SK-N-SH treated with all-trans-retinoic acid at 6 μM for 48 hours (cell line): ENCODE results near the gene PIAS3.

ENCODE experiments used
- ATAC-seq: fragments of 200-7000 bp; cut with Tn5 transposase; 3 replicates; pipeline ENCODE4 v1.9.1; 2020; ENCODE audit warnings: mild to moderate bottlenecking, moderate library complexity
- ARNTL ChIP-seq: fragments of 450-650 bp; formaldehyde crosslinking; IDR thresholded peaks from 2 replicates; pipeline ENCODE4 v1.5.0; 2020; ENCODE audit warnings: low read depth, mild to moderate bottlenecking, moderate library complexity, borderline replicate concordance
- BACH2 ChIP-seq: fragments of 250-450 bp; sonication (Bioruptor Pico); IDR thresholded peaks from 2 replicates; pipeline ENCODE4 v1.9.0; 2021; ENCODE audit warnings: mild to moderate bottlenecking, borderline replicate concordance
- CSDC2 ChIP-seq: fragments of 250-450 bp; sonication (Bioruptor Pico); IDR thresholded peaks from 2 replicates; pipeline ENCODE4 v1.5.0; 2020; ENCODE audit warnings: mild to moderate bottlenecking, moderate library complexity
- ESRRG ChIP-seq: fragments of 250-450 bp; sonication (Bioruptor Pico); IDR thresholded peaks from 2 replicates; pipeline ENCODE4 v1.6.1; 2021; ENCODE audit warnings: mild to moderate bottlenecking
- GLIS3 ChIP-seq: fragments of 250-450 bp; sonication (Bioruptor Pico); IDR thresholded peaks from 2 replicates; pipeline ENCODE4 v1.5.0; 2020; ENCODE audit warnings: mild to moderate bottlenecking, moderate library complexity
- ISL1 ChIP-seq: fragments of 250-450 bp; sonication (Bioruptor Pico); IDR thresholded peaks from 2 replicates; pipeline ENCODE4 v2.1.2; 2022; ENCODE audit warnings: mild to moderate bottlenecking, moderate library complexity
- OSR1 ChIP-seq: fragments of 250-450 bp; sonication (Bioruptor Pico); IDR thresholded peaks from 2 replicates; pipeline ENCODE4 v1.8.0; 2022; ENCODE audit warnings: moderate library complexity, mild to moderate bottlenecking, inconsistent platforms
- PPARA ChIP-seq: fragments of 250-450 bp; sonication (Bioruptor Pico); IDR thresholded peaks from 2 replicates; pipeline ENCODE4 v1.5.0; 2020; ENCODE audit warnings: mild to moderate bottlenecking, borderline replicate concordance
- RARB ChIP-seq: fragments of 250-450 bp; sonication (Bioruptor Pico); IDR thresholded peaks from 2 replicates; pipeline ENCODE4 v1.8.0; 2021; ENCODE audit warnings: mild to moderate bottlenecking, moderate library complexity
- SNAI2 ChIP-seq: fragments of 250-450 bp; sonication (Bioruptor Pico); IDR thresholded peaks from 2 replicates; pipeline ENCODE4 v1.5.0; 2020; ENCODE audit warnings: mild to moderate bottlenecking, moderate library complexity
- TCF4 ChIP-seq: fragments of 250-450 bp; sonication (Bioruptor Pico); IDR thresholded peaks from 2 replicates; pipeline ENCODE4 v1.8.0; 2021; ENCODE audit warnings: mild to moderate bottlenecking, moderate library complexity, borderline replicate concordance
- TOX ChIP-seq: fragments of 250-450 bp; sonication (Bioruptor Pico); IDR thresholded peaks from 2 replicates; pipeline ENCODE4 v1.8.0; 2021; ENCODE audit warnings: mild to moderate bottlenecking, moderate library complexity, borderline replicate concordance
- ZC3H10 ChIP-seq: fragments of 250-450 bp; sonication (Bioruptor Pico); IDR thresholded peaks from 2 replicates; pipeline ENCODE4 v1.5.1; 2021; ENCODE audit warnings: mild to moderate bottlenecking, moderate library complexity
- ZFP3 ChIP-seq: fragments of 250-450 bp; sonication (Bioruptor Pico); IDR thresholded peaks from 2 replicates; pipeline ENCODE4 v1.5.0; 2020; ENCODE audit warnings: mild to moderate bottlenecking, moderate library complexity
- ZFP30 ChIP-seq: fragments of 450-650 bp; formaldehyde crosslinking; IDR thresholded peaks from 2 replicates; pipeline ENCODE4 v1.5.0; 2022; ENCODE audit warnings: mild to moderate bottlenecking, moderate library complexity
- ZNF565 ChIP-seq: fragments of 450-650 bp; formaldehyde crosslinking; conservative IDR thresholded peaks from 2 replicates; pipeline ENCODE4 v1.5.0; 2020; ENCODE audit warnings: low read depth, mild to moderate bottlenecking, moderate library complexity
- ZNF70 ChIP-seq: fragments of 450-650 bp; formaldehyde crosslinking; IDR thresholded peaks from 2 replicates; pipeline ENCODE4 v1.5.0; 2020; ENCODE audit warnings: mild to moderate bottlenecking, moderate library complexity
- ZNF8 ChIP-seq: fragments of 450-650 bp; formaldehyde crosslinking; IDR thresholded peaks from 2 replicates; pipeline ENCODE4 v1.5.0; 2020; ENCODE audit warnings: mild to moderate bottlenecking, moderate library complexity
- TF ChIP-seq, protein P1 (sequence below): fragments of 250-450 bp; sonication (Bioruptor Pico); IDR thresholded peaks from 2 replicates; pipeline ENCODE4 v1.5.0; 2020; ENCODE audit warnings: mild to moderate bottlenecking, moderate library complexity
- TF ChIP-seq, protein P2 (sequence below): fragments of 250-450 bp; sonication (Bioruptor Pico); IDR thresholded peaks from 2 replicates; pipeline ENCODE4 v1.5.1; 2020; ENCODE audit warnings: low read depth, mild to moderate bottlenecking, moderate library complexity
- TF ChIP-seq, protein P3 (sequence below): fragments of 250-450 bp; sonication (Bioruptor Pico); IDR thresholded peaks from 2 replicates; pipeline ENCODE4 v1.8.0; 2020; ENCODE audit warnings: mild to moderate bottlenecking, moderate library complexity, borderline replicate concordance
- TF ChIP-seq, protein P4 (sequence below): fragments of 250-450 bp; sonication (Bioruptor Pico); IDR thresholded peaks from 2 replicates; pipeline ENCODE4 v1.5.1; 2021; ENCODE audit warnings: mild to moderate bottlenecking, moderate library complexity

Gene PIAS3

DNA sequence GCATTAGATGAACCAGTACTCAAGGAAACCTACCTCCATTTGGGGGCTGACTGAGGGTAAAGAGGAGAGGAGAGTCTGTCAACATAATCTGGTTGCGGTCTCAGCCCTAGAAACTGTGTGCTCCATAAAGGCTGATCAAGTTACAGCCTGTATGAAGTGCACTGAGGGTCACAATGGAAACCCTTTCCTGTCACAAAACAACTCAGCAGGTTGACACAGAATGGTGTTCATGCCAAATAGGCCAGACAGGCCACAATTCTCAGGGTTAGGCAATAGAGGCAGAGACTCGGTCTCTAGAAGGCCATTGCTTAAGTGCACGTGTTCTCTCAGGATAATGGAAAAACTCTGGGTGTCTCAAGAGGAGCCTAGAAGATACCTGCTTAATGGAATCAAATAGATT, 30.8 kb upstream of the PIAS3 start (continued):
- TF ChIP-seq, protein P1, sequence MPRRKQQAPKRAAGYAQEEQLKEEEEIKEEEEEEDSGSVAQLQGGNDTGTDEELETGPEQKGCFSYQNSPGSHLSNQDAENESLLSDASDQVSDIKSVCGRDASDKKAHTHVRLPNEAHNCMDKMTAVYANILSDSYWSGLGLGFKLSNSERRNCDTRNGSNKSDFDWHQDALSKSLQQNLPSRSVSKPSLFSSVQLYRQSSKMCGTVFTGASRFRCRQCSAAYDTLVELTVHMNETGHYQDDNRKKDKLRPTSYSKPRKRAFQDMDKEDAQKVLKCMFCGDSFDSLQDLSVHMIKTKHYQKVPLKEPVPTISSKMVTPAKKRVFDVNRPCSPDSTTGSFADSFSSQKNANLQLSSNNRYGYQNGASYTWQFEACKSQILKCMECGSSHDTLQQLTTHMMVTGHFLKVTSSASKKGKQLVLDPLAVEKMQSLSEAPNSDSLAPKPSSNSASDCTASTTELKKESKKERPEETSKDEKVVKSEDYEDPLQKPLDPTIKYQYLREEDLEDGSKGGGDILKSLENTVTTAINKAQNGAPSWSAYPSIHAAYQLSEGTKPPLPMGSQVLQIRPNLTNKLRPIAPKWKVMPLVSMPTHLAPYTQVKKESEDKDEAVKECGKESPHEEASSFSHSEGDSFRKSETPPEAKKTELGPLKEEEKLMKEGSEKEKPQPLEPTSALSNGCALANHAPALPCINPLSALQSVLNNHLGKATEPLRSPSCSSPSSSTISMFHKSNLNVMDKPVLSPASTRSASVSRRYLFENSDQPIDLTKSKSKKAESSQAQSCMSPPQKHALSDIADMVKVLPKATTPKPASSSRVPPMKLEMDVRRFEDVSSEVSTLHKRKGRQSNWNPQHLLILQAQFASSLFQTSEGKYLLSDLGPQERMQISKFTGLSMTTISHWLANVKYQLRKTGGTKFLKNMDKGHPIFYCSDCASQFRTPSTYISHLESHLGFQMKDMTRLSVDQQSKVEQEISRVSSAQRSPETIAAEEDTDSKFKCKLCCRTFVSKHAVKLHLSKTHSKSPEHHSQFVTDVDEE: no peak
- TF ChIP-seq ZNF70 (CRISPR knock-in tag) (no peak), ISL1 (CRISPR knock-in tag) (no peak)

DNA sequence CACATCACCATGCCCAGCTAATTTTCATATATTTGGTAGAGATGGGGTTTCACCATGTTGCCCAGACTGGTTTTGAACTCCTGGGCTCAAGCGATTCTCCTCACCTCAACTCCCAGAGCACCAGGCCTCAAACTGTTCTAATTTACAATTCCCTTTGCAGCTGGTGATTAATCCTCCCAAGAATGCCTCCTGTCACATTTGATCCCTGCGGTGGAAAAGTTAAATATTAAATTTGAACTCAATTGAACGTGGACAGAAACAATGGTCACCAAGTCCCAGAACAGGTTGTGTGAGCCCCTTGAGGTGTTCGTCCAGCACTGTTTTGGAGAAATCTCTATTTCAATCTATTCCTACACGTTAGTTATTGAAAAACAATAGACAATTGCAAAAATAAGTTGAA, 28.8 kb upstream of the PIAS3 start:
- no peak for ATAC-seq
- TF ChIP-seq, protein P2, sequence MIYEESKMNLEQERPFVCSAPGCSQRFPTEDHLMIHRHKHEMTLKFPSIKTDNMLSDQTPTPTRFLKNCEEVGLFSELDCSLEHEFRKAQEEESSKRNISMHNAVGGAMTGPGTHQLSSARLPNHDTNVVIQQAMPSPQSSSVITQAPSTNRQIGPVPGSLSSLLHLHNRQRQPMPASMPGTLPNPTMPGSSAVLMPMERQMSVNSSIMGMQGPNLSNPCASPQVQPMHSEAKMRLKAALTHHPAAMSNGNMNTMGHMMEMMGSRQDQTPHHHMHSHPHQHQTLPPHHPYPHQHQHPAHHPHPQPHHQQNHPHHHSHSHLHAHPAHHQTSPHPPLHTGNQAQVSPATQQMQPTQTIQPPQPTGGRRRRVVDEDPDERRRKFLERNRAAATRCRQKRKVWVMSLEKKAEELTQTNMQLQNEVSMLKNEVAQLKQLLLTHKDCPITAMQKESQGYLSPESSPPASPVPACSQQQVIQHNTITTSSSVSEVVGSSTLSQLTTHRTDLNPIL (CRISPR knock-in tag): no peak
- TF ChIP-seq RARB (CRISPR knock-in tag): no peak
- no peak for TF ChIP-seq ZNF8 (CRISPR knock-in tag)
- no peak for TF ChIP-seq ISL1 (CRISPR knock-in tag)
- TF ChIP-seq TOX (CRISPR knock-in tag): no peak
- TF ChIP-seq PPARA (CRISPR knock-in tag): no peak
- TF ChIP-seq GLIS3 (CRISPR knock-in tag): no peak
- TF ChIP-seq BACH2 (CRISPR knock-in tag): no peak
- no peak for TF ChIP-seq ESRRG
- no peak for TF ChIP-seq ZNF565 (CRISPR knock-in tag)
- TF ChIP-seq OSR1 (CRISPR knock-in tag): no peak
- no peak for TF ChIP-seq ZFP30 (CRISPR knock-in tag)
- no peak for TF ChIP-seq ZC3H10
- TF ChIP-seq, protein P3, sequence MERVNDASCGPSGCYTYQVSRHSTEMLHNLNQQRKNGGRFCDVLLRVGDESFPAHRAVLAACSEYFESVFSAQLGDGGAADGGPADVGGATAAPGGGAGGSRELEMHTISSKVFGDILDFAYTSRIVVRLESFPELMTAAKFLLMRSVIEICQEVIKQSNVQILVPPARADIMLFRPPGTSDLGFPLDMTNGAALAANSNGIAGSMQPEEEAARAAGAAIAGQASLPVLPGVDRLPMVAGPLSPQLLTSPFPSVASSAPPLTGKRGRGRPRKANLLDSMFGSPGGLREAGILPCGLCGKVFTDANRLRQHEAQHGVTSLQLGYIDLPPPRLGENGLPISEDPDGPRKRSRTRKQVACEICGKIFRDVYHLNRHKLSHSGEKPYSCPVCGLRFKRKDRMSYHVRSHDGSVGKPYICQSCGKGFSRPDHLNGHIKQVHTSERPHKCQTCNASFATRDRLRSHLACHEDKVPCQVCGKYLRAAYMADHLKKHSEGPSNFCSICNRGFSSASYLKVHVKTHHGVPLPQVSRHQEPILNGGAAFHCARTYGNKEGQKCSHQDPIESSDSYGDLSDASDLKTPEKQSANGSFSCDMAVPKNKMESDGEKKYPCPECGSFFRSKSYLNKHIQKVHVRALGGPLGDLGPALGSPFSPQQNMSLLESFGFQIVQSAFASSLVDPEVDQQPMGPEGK: no peak
- TF ChIP-seq, protein P4, sequence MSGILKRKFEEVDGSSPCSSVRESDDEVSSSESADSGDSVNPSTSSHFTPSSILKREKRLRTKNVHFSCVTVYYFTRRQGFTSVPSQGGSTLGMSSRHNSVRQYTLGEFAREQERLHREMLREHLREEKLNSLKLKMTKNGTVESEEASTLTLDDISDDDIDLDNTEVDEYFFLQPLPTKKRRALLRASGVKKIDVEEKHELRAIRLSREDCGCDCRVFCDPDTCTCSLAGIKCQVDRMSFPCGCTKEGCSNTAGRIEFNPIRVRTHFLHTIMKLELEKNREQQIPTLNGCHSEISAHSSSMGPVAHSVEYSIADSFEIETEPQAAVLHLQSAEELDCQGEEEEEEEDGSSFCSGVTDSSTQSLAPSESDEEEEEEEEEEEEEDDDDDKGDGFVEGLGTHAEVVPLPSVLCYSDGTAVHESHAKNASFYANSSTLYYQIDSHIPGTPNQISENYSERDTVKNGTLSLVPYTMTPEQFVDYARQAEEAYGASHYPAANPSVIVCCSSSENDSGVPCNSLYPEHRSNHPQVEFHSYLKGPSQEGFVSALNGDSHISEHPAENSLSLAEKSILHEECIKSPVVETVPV (CRISPR knock-in tag): no peak
- no peak for TF ChIP-seq CSDC2 (CRISPR knock-in tag)

DNA sequence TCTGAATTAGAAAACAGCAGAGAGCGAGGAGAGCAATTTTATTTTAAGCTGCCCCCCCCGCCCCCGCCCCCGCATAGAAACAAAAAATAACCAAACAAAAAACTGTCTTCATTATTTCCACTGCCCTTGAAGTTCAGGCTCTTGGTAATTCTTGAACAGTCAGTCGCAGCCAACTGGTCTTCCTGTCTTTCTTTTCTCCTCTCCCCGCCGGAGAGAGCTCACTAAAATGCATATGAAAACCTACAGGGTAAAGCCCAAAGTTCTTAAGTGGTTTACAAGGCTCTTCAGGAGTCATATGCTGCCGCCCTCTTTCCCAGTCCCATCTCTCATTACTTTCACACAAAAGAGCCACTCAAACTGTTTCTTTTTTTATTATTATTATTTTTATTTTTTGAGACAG, 27.9 kb upstream of the PIAS3 start:
- no peak for ATAC-seq
- TF ChIP-seq ZNF8 (CRISPR knock-in tag) (no peak), GLIS3 (CRISPR knock-in tag) (no peak), CSDC2 (CRISPR knock-in tag) (no peak), SNAI2 (no peak), TCF4 (CRISPR knock-in tag) (no peak), ZC3H10 (no peak), ARNTL (CRISPR knock-in tag) (no peak), OSR1 (CRISPR knock-in tag) (no peak), ESRRG (no peak), ZFP3 (CRISPR knock-in tag) (no peak), ZNF565 (CRISPR knock-in tag) (no peak), RARB (CRISPR knock-in tag) (no peak), ZNF70 (CRISPR knock-in tag) (no peak), PPARA (CRISPR knock-in tag) (no peak), BACH2 (CRISPR knock-in tag) (no peak), TOX (CRISPR knock-in tag) (no peak)
- TF ChIP-seq, protein P2 (CRISPR knock-in tag): no peak
- TF ChIP-seq, protein P3: no peak
- TF ChIP-seq, protein P1: no peak
- TF ChIP-seq, protein P4 (CRISPR knock-in tag): no peak
